Tibial nerve (tissue), 4 donors: ENCODE results near the gene ANO2. TPM values are rescaled to one million over a fixed set of nuclear protein-coding genes. Genes with fewer than 3 reads are reported as not detected.

Source experiments
- DNase-seq, 2 donors: peaks; one replicate each; pipeline ENCODE4 v3.0.0-alpha.2; 2019; ENCODE audit warnings: low spot score in 2 of 2
- H3K27ac ChIP-seq, 4 donors: fragments of 200-600 bp; sonication (generic) in 3 of 4; one replicate each; pipeline ENCODE4 v1.5.1; 2017 to 2019; ENCODE audit warnings: mild to moderate bottlenecking in 1 of 4
- H3K27me3 ChIP-seq, 2 donors: fragments of 200-600 bp; sonication (generic) in 1 of 2; one replicate each; pipeline versions ENCODE4 v1.5.1 to v1.6.0; 2017 to 2019
- H3K36me3 ChIP-seq, 3 donors: fragments of 200-600 bp; sonication (generic); one replicate each; pipeline ENCODE4 v1.5.1; 2018 to 2019
- H3K4me1 ChIP-seq, 4 donors: fragments of 200-600 bp; sonication (generic) in 3 of 4; one replicate each; pipeline ENCODE4 v1.5.1; 2017 to 2019
- H3K4me3 ChIP-seq, 4 donors: fragments of 200-600 bp; sonication (generic) in 3 of 4; one replicate each; pipeline ENCODE4 v1.5.1; 2017 to 2019; ENCODE audit warnings: mild to moderate bottlenecking in 1 of 4, moderate library complexity in 1 of 4
- H3K9me3 ChIP-seq, 4 donors: fragments of 200-600 bp; sonication (generic) in 3 of 4; one replicate each; pipeline ENCODE4 v1.5.1; 2017 to 2019
- EP300 ChIP-seq, 2 donors: sonication (generic); formaldehyde crosslinking; IDR thresholded peaks; one replicate each; pipeline ENCODE4 v1.6.1; 2017; ENCODE audit warnings: antibody characterized with exemption in 2 of 2, mild to moderate bottlenecking in 1 of 2
- POLR2A ChIP-seq, 2 donors: fragments of 450-650 bp; IDR thresholded peaks; one replicate each; pipeline ENCODE4 v1.6.1; 2017; ENCODE audit warnings: antibody characterized with exemption in 2 of 2, mild to moderate bottlenecking in 2 of 2, moderate library complexity in 2 of 2
- WGBS, 2 donors: methylation state at CpG; one replicate each; pipeline ENCODE4 v1.1.5; 2018; 5-methylcytosine and 5-hydroxymethylcytosine counted together
- total RNA-seq, 4 donors: library from RNA; depleted of rRNA; stranded (reverse); fragments of >200 nt; gene quantifications; one replicate each; pipeline ENCODE4 v1.1.0, GENCODE V29; 2016
- TF ChIP-seq, protein P1 (sequence below), 5 experiments: fragments of 200-600 bp in 3 of 5; fragments of 450-650 bp in 2 of 5; sonication (generic) in 3 of 5; IDR thresholded peaks; one replicate each; pipeline ENCODE4 v1.5.1; 2016 to 2019; ENCODE audit warnings: antibody characterized with exemption in 5 of 5, mild to moderate bottlenecking in 3 of 5, moderate library complexity in 2 of 5

Gene ANO2
- total RNA-seq, 4 donors from 2014 or later, result 13.8 to 23.2 (median 21.3) TPM

GRCh38 chr12:5628501-5628900, 316.6 kb downstream of the ANO2 start:
- 95 to 98% methylated on average over 8 of the region's 8 CpGs for WGBS, 2 donors
- no peak for TF ChIP-seq EP300 (IDR thresholded peaks at IDR 0.05)
- TF ChIP-seq POLR2A (IDR thresholded peaks at IDR 0.05), result no peak
- TF ChIP-seq, protein P1, sequence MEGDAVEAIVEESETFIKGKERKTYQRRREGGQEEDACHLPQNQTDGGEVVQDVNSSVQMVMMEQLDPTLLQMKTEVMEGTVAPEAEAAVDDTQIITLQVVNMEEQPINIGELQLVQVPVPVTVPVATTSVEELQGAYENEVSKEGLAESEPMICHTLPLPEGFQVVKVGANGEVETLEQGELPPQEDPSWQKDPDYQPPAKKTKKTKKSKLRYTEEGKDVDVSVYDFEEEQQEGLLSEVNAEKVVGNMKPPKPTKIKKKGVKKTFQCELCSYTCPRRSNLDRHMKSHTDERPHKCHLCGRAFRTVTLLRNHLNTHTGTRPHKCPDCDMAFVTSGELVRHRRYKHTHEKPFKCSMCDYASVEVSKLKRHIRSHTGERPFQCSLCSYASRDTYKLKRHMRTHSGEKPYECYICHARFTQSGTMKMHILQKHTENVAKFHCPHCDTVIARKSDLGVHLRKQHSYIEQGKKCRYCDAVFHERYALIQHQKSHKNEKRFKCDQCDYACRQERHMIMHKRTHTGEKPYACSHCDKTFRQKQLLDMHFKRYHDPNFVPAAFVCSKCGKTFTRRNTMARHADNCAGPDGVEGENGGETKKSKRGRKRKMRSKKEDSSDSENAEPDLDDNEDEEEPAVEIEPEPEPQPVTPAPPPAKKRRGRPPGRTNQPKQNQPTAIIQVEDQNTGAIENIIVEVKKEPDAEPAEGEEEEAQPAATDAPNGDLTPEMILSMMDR (IDR thresholded peaks at IDR 0.05), result no peak
- no peaks in the 10 kb centered on the region for H3K27me3 ChIP-seq

DNA sequence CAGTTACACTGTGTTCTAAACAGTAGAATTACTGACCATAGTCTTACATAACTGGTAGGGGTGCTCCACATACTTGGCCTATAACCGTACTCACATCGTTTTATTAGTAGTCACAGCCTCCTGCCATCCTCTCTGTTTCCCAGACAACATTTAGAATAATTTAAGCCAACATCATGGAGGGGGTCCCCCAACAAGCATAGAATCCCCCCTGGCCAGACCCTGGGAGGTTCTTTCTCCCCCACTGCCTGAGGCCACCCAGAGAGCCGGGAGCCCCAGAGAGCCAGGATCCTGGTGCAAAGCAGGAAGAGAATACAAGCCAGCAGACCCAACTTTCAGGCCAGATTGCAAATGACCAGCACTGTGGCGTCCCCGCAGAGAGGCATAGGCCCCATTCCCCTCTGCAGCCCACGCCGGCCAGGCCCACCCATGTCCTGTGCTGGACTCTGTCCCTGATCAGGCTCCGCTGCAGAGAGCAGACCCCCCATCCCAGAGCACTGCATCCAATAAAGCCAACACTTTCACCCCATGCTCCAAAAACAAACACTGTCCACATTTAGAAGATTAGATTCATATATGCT, 317.9 kb downstream of the ANO2 start:
- TF ChIP-seq EP300 (IDR thresholded peaks at IDR 0.05), result no peak
- no peak for TF ChIP-seq POLR2A (IDR thresholded peaks at IDR 0.05)
- TF ChIP-seq, protein P1 (IDR thresholded peaks at IDR 0.05), result no peak
- Histone ChIP-seq H3K4me3 (no peak overlapping the region), H3K4me1 (peaks cover 0 to 6% (median 0%) of the 10 kb centered on the region in 4 donors), H3K27ac (no peak overlapping the region), H3K27me3 (no peaks in the 10 kb centered on the region), H3K36me3 (no peaks in the 10 kb centered on the region), H3K9me3 (no peaks in the 10 kb centered on the region)
- 77 to 91% methylated on average over 8 of the region's 8 CpGs for WGBS, 2 donors
- no peak for DNase-seq

More at GRCh38 chr12:5628501-5628900, 316.6 kb downstream of the ANO2 start:
- no peaks in the 10 kb centered on the region for H3K9me3 ChIP-seq
- H3K27ac ChIP-seq, result no peak overlapping the region
- DNase-seq, result no peak
- no peak overlapping the region for H3K4me3 ChIP-seq
- no peaks in the 10 kb centered on the region for H3K36me3 ChIP-seq
- H3K4me1 ChIP-seq, result peaks cover 0 to 6% (median 0%) of the 10 kb centered on the region in 4 donors

- no peaks in the 10 kb centered on the region for H3K36me3 ChIP-seq
- WGBS, 2 donors, result 86 to 89% methylated on average over 6 to 7 of the region's 7 CpGs
- H3K4me1 ChIP-seq, result peaks cover 0 to 6% (median 0%) of the 10 kb centered on the region in 4 donors
- H3K27me3 ChIP-seq, result no peaks in the 10 kb centered on the region
- TF ChIP-seq POLR2A (IDR thresholded peaks at IDR 0.05) (no peak), EP300 (IDR thresholded peaks at IDR 0.05) (no peak)
- TF ChIP-seq, protein P1 (IDR thresholded peaks at IDR 0.05), result no peak
- no peak overlapping the region for H3K27ac ChIP-seq
- H3K9me3 ChIP-seq, result no peaks in the 10 kb centered on the region
- DNase-seq, result no peak
- no peak overlapping the region for H3K4me3 ChIP-seq
These were observed 318.9 kb downstream of the ANO2 start for GRCh38 chr12:5626151-5626550.

DNA sequence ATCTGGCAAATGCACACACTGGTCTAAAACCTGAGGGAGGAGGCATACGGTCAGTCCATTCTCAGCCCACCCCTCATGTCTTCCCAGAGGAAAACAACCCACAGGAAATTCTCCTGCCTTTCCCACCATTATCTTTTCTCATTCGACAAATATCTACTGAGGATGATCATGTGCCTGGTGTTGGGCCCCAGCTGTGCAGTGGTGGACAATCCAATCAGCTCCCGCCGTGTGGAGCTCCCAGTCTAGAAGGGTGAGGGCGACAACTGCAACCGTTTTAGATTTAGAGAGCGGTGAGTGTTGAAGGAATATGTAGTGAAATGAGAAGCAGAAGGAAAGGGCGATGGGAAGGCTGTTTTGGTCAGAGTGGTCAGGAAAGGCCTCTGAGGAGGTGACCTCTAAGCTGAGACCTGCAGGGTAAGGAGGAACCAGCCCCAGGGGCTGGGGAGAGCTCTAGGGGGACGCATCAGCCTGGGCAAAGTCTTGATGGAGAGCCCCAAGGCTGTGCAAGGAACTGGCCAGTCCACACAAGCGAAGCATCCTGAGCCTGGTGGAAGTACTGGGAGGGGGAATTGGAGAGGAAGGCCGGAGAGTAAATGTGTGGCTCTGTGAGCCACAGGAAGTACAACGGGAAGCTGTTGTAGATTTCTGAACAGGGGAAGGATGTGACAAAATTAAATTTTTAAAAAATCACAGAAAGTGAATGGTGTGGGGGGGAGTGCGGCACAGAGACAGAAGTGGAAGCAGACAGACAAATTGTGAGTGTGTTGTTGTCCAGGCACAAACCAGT, 320.4 kb downstream of the ANO2 start:
- Histone ChIP-seq H3K36me3 (no peaks in the 10 kb centered on the region), H3K4me3 (no peak overlapping the region), H3K27me3 (no peaks in the 10 kb centered on the region), H3K9me3 (no peaks in the 10 kb centered on the region), H3K4me1 (peaks cover 0 to 6% (median 0%) of the 10 kb centered on the region in 4 donors), H3K27ac (no peak overlapping the region)
- no peak for DNase-seq
- 78 to 79% methylated on average over 13 of the region's 13 CpGs for WGBS, 2 donors
- TF ChIP-seq EP300 (IDR thresholded peaks at IDR 0.05) (no peak), POLR2A (IDR thresholded peaks at IDR 0.05) (no peak)
- TF ChIP-seq, protein P1 (IDR thresholded peaks at IDR 0.05), result no peak

DNA sequence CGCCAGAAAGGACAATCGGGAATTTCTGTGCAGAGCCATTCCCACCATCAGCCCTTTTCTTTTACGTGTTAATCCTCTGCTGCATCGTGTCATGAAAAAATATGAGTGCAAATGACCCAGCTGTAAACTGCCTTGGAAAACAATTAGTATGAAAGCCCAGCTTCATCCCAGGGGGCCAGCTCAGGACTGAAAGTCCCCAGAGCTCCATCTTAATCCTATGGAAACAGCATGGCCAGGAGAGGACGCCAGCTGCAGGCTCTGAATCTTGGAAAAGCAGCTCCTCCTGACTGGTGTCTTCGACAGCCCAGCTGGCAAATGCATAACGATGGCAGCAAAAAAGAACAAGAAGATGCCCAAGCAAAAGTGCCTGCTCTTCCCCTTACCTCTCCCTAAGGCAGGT, 321.6 kb downstream of the ANO2 start:
- no peaks in the 10 kb centered on the region for H3K27me3 ChIP-seq
- H3K36me3 ChIP-seq, result no peaks in the 10 kb centered on the region
- DNase-seq, result no peak
- no peak overlapping the region for H3K27ac ChIP-seq
- no peak for TF ChIP-seq POLR2A (IDR thresholded peaks at IDR 0.05)
- TF ChIP-seq, protein P1 (IDR thresholded peaks at IDR 0.05), result no peak
- TF ChIP-seq EP300 (IDR thresholded peaks at IDR 0.05), result no peak
- 56 to 60% methylated on average over 7 of the region's 7 CpGs for WGBS, 2 donors
- peaks cover 0 to 6% (median 0%) of the 10 kb centered on the region in 4 donors for H3K4me1 ChIP-seq
- no peak overlapping the region for H3K4me3 ChIP-seq
- no peaks in the 10 kb centered on the region for H3K9me3 ChIP-seq
